ENCODE results near the gene NFIX.

GRCh38 chr19:13078381-13078780, 83.1 kb downstream of the NFIX start:
- TF ChIP-seq CTCF (conservative IDR thresholded peaks at IDR 0.05) (no peak), ZFX (IDR thresholded peaks at IDR 0.05) (no peak)

Data from C4-2B (cell line).